ENCODE results near the gene KIAA2012.

Gene KIAA2012

DNA sequence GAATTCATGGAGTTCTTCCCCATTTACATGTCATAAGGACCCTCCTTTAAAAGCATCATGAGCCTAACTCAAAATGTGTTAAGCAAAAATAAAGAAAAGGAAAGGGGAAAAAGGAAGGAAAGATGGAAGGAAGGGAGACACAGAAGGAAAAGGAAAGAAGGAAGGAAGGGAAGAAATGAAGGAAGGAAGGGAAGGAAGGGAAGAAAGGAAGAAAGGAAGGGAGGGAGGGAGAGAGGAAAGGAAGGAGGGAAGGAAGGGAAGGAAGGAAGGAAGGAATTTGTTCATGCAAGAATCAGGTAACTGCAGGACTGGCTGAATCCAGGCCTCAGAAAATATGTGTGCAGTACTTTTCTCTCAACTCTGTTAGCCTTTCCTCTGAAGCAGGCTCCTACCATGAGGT, 32.0 kb downstream of the KIAA2012 start:
- no peak overlapping the region for H3K27ac ChIP-seq (replicated peaks)
- no peak for TF ChIP-seq GABPA (IDR thresholded peaks at IDR 0.05; ENCODE audit: low read depth)
- TF ChIP-seq, protein P1, sequence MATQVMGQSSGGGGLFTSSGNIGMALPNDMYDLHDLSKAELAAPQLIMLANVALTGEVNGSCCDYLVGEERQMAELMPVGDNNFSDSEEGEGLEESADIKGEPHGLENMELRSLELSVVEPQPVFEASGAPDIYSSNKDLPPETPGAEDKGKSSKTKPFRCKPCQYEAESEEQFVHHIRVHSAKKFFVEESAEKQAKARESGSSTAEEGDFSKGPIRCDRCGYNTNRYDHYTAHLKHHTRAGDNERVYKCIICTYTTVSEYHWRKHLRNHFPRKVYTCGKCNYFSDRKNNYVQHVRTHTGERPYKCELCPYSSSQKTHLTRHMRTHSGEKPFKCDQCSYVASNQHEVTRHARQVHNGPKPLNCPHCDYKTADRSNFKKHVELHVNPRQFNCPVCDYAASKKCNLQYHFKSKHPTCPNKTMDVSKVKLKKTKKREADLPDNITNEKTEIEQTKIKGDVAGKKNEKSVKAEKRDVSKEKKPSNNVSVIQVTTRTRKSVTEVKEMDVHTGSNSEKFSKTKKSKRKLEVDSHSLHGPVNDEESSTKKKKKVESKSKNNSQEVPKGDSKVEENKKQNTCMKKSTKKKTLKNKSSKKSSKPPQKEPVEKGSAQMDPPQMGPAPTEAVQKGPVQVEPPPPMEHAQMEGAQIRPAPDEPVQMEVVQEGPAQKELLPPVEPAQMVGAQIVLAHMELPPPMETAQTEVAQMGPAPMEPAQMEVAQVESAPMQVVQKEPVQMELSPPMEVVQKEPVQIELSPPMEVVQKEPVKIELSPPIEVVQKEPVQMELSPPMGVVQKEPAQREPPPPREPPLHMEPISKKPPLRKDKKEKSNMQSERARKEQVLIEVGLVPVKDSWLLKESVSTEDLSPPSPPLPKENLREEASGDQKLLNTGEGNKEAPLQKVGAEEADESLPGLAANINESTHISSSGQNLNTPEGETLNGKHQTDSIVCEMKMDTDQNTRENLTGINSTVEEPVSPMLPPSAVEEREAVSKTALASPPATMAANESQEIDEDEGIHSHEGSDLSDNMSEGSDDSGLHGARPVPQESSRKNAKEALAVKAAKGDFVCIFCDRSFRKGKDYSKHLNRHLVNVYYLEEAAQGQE (IDR thresholded peaks at IDR 0.05; ENCODE audit: insufficient replicate concordance, low read depth), result no peak
- no peak for TF ChIP-seq POLR2AphosphoS5 (IDR thresholded peaks at IDR 0.05; ENCODE audit: low read depth)
- TF ChIP-seq SPI1 (IDR thresholded peaks at IDR 0.05; ENCODE audit: borderline replicate concordance, low read depth), result no peak
- TF ChIP-seq, protein P2, sequence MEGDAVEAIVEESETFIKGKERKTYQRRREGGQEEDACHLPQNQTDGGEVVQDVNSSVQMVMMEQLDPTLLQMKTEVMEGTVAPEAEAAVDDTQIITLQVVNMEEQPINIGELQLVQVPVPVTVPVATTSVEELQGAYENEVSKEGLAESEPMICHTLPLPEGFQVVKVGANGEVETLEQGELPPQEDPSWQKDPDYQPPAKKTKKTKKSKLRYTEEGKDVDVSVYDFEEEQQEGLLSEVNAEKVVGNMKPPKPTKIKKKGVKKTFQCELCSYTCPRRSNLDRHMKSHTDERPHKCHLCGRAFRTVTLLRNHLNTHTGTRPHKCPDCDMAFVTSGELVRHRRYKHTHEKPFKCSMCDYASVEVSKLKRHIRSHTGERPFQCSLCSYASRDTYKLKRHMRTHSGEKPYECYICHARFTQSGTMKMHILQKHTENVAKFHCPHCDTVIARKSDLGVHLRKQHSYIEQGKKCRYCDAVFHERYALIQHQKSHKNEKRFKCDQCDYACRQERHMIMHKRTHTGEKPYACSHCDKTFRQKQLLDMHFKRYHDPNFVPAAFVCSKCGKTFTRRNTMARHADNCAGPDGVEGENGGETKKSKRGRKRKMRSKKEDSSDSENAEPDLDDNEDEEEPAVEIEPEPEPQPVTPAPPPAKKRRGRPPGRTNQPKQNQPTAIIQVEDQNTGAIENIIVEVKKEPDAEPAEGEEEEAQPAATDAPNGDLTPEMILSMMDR (IDR thresholded peaks at IDR 0.05; ENCODE audit: insufficient read depth, low read length), result no peak
- no peaks in the 10 kb centered on the region for H3K27me3 ChIP-seq (ENCODE audit: insufficient read depth, poor library complexity, severe bottlenecking)

DNA sequence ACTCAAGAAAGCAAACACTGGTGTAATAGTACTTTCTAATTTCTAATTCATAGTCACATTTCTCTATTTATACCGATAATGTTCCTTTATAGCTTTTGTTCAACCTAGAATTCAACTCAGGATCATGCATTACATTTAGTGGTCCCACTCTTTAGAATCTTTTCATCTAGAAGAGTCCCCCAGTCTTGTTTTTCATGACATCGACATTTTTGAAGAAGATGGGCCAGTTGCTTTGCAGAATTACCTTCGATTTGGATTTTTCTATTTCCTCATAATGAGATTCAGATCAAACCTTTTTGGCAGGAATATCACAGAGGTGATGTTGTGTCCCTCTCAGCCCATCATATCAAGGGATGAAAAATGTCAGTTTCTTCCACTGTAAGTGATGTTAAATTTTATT, 35.3 kb downstream of the KIAA2012 start:
- no peak overlapping the region for H3K27ac ChIP-seq (replicated peaks)
- TF ChIP-seq GABPA (IDR thresholded peaks at IDR 0.05; ENCODE audit: low read depth), result no peak
- TF ChIP-seq SPI1 (IDR thresholded peaks at IDR 0.05; ENCODE audit: borderline replicate concordance, low read depth), result no peak
- TF ChIP-seq POLR2AphosphoS5 (IDR thresholded peaks at IDR 0.05; ENCODE audit: low read depth), result no peak
- TF ChIP-seq, protein P2 (IDR thresholded peaks at IDR 0.05; ENCODE audit: insufficient read depth, low read length), result no peak
- TF ChIP-seq, protein P1 (IDR thresholded peaks at IDR 0.05; ENCODE audit: insufficient replicate concordance, low read depth), result no peak
- H3K27me3 ChIP-seq (ENCODE audit: insufficient read depth, poor library complexity, severe bottlenecking), result no peaks in the 10 kb centered on the region
- H3K4me3 ChIP-seq (replicated peaks; ENCODE audit: insufficient read depth, low read length), result no peak overlapping the region
- DNase-seq (ENCODE audit: low read depth in 1 of 2, low spot score in 1 of 2), result no peak

More for the DNA sequence above, 32.0 kb downstream of the KIAA2012 start:
- H3K4me3 ChIP-seq (replicated peaks; ENCODE audit: insufficient read depth, low read length), result no peak overlapping the region
- DNase-seq (ENCODE audit: low read depth in 1 of 2, low spot score in 1 of 2), result no peak

DNA sequence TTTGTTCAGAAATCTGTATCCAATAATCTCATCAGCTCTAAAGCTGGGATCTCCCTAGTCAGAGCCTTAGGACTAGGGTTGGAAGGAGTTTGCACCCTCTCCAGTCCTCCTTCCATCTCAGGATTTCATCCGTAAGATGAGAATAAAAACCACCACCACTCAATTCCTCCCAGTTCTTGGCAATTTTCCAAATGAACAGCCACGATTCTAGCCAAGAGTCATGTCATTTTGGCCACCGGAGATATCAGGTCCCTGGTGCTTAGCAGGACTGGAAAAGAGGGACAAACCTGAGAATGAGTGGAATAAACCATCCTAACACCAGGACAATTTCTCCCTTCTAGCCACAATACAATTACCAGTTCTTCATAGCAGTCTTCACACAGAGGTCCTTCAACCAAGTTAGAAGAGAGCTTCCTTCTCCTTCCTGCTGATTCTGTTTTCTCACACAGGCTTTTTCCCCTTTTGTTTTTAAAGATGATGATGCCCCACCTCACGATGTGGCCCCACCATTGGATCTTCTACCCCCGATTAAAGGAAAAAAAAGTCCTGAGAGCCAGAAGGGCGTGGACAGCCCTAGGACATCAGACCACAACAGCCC, 36.2 kb downstream of the KIAA2012 start:
- Histone ChIP-seq H3K4me3 (replicated peaks; ENCODE audit: insufficient read depth, low read length) (no peak overlapping the region), H3K27ac (replicated peaks) (no peak overlapping the region), H3K27me3 (ENCODE audit: insufficient read depth, poor library complexity, severe bottlenecking) (no peaks in the 10 kb centered on the region)
- TF ChIP-seq POLR2AphosphoS5 (IDR thresholded peaks at IDR 0.05; ENCODE audit: low read depth), result no peak
- TF ChIP-seq, protein P1 (IDR thresholded peaks at IDR 0.05; ENCODE audit: insufficient replicate concordance, low read depth), result no peak
- TF ChIP-seq GABPA (IDR thresholded peaks at IDR 0.05; ENCODE audit: low read depth), result no peak
- TF ChIP-seq, protein P2 (IDR thresholded peaks at IDR 0.05; ENCODE audit: insufficient read depth, low read length), result no peak
- DNase-seq (ENCODE audit: low read depth in 1 of 2, low spot score in 1 of 2), result no peak

All from HL-60 (cell line).